ENCODE results near the gene CYP26A1.

Gene CYP26A1

DNA sequence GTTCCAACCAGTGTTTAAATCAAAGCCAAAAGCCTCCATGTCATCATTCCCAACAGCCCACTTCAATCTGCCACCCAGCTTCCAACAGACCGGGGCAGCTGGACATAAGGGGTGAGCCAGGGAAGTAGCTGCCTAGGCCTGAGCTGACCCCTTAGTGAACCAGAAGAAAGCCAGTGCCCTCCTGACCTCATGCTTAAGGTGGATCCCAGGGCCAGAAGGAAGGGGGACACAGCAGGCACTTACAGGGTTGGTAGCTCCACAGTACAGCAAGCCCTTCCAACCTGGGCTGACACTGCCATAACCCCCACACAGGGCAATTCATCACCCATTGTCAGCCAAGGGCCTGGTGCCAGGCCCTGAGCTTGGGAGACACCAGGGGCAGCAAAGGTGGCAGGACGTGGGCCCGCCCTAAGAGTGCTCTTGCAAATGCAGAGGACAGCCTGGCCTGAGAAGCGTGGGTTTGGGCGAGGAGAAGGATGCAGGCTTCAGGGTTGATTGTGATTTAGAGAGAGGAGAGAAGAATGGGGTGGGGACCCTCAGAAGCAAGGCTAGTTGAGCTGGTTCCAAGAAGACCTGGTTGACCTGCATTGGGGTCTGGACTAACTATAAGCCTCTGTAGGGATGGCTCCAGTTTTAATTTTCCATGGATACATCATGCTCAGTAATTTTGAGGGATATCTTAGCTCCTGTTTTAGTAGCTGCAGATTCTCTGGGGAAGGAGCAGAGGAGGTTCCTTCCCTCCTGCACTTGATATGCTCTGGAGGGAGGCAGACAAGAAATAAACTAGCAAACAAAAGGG, 3.1 kb upstream of the CYP26A1 start:
- DNase-seq (ENCODE audit: low read depth), result no peak
- no peak overlapping the region for H3K4me3 ChIP-seq (ENCODE audit: low read length)
- TF ChIP-seq, protein P1, sequence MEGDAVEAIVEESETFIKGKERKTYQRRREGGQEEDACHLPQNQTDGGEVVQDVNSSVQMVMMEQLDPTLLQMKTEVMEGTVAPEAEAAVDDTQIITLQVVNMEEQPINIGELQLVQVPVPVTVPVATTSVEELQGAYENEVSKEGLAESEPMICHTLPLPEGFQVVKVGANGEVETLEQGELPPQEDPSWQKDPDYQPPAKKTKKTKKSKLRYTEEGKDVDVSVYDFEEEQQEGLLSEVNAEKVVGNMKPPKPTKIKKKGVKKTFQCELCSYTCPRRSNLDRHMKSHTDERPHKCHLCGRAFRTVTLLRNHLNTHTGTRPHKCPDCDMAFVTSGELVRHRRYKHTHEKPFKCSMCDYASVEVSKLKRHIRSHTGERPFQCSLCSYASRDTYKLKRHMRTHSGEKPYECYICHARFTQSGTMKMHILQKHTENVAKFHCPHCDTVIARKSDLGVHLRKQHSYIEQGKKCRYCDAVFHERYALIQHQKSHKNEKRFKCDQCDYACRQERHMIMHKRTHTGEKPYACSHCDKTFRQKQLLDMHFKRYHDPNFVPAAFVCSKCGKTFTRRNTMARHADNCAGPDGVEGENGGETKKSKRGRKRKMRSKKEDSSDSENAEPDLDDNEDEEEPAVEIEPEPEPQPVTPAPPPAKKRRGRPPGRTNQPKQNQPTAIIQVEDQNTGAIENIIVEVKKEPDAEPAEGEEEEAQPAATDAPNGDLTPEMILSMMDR (conservative IDR thresholded peaks at IDR 0.05; ENCODE audit: low read depth, low read length), result no peak

DNA sequence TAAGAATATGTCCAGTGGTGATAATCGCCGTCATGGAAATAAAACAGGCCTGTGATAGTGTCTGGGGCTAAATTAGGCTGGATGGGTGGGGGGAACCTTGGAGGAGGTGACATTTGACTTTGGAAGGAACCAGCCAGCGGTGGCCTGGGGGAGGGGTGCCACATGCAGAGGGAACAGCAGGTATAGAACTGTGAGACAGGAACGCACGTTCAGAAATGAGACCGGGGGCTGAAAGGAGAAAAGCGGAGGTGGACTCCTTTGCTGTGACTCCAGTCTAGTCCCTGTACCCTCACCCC, 2.6 kb upstream of the CYP26A1 start:
- DNase-seq (ENCODE audit: low read depth), result no peak
- TF ChIP-seq, protein P1 (conservative IDR thresholded peaks at IDR 0.05; ENCODE audit: low read depth, low read length), result no peak
- no peak overlapping the region for H3K4me3 ChIP-seq (ENCODE audit: low read length)

DNA sequence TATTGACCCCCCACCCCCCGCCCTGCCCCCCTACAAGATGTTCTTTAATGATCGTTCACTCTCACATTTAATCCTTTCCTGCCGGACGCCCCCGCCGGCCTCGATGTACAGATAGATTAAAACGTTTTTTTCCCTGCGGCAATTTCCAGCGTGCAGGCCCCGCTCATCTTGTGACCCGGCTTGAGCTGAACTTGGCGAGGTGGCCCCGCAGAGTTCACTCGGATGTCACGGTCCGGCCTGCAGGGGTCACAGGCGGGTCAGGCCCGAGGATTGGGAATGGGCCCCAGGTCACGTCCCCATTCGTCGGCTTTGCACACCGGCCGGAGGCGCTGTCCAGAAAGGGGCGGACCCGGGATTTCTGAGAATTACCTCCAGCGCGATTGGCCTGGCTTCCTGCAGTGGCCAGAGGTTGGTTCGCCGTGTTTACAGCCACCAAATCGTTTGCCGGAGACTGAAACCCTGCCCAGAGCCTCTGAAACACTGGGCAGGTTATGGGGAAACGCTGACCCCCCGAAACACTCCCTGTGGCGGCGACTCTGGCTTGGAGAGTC, 1.9 kb upstream of the CYP26A1 start:
- peak overlapping the region; percentile 58 for H3K4me3 ChIP-seq (ENCODE audit: low read length)
- TF ChIP-seq, protein P1 (conservative IDR thresholded peaks at IDR 0.05; ENCODE audit: low read depth, low read length), result no peak
- DNase-seq (ENCODE audit: low read depth), result no peak

DNA sequence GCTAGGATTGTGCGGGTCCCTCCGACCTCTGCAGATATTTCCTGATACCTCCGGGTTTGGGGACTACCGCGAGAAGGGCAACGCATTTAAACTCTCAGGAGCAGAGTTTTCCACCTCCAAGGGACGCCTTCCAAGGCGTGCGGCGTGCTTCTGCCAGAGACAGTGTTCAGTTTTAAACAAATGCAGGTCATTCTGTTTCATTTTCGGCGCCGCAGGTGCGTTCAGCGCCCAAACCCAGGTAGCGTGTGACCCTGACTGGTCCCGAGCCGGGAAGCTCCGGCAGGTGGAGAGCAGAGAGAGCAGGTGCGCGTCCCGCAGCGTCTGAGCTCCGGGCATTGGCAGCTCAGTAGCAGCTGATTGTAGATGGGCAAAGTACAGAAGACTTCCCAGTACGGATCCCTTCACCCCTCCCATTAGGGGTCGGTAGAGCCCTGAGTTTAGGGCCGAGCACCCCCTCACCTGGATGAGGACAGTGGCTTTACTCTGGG, 1.4 kb upstream of the CYP26A1 start:
- peak overlapping the region; percentile 58 for H3K4me3 ChIP-seq (ENCODE audit: low read length)
- TF ChIP-seq, protein P1 (conservative IDR thresholded peaks at IDR 0.05; ENCODE audit: low read depth, low read length), result no peak
- DNase-seq (ENCODE audit: low read depth), result no peak

DNA sequence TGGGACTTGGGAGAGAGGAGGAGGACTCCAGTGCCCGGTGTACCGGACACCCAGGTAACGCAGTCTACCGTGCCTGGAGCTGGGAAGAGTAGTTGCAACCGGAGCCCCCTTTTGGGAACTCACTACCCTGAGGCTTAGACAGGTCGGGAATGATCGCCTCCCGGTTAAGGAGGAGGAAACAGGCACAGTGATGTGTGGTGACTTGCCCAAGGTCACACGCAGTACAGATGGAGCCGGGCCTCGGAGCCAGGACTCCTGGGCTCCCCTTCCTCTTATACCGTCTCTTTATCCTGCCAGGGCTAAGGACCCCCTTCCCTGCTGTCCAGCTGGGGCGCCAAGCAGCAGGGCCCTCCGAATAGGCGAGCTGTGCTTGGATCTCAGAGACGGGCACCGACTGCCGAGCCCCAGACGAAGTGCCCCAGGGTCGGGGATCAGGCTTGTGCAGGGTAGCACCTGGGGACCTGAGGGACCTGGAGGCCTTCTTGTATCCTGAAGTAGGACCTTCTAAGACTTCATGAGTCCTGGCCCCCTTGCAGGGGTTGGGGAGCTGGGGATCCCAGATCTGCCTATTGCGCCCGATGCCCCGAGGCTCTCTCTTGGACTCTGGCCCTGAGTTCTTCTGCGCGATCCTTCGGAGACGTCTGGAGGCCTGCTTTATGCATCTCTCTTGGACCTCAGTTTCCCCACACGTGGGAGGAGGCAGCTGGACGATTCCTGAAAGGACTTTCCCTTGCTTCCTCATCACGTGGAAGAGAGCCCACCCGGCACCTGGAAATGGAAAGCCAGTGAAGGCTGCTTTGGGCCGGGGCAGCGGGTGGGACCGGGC, 767 bp upstream of the CYP26A1 start:
- DNase-seq (ENCODE audit: low read depth), result no peak
- TF ChIP-seq, protein P1 (conservative IDR thresholded peaks at IDR 0.05; ENCODE audit: low read depth, low read length), result no peak
- H3K4me3 ChIP-seq (ENCODE audit: low read length), result peak overlapping the region; percentile 58

DNA sequence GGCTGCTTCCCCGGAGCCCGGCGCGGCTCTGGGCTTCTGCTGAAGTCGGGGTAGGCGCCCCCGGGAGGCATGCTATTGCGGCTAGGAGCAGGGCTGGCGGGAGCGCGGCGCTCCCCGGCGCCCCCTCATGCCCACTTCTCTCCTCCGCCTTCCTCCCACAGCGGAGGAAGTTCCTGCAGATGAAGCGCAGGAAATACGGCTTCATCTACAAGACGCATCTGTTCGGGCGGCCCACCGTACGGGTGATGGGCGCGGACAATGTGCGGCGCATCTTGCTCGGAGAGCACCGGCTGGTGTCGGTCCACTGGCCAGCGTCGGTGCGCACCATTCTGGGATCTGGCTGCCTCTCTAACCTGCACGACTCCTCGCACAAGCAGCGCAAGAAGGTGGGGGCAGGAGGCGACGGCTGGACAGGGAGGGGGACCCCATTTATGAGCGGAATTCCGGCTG, 479 bp downstream of the CYP26A1 start:
- DNase-seq (ENCODE audit: low read depth), result no peak
- TF ChIP-seq, protein P1 (conservative IDR thresholded peaks at IDR 0.05; ENCODE audit: low read depth, low read length), result peak; percentile 31
- H3K4me3 ChIP-seq (ENCODE audit: low read length), result peak overlapping the region; percentile 47
